Glutamatergic neuron (in vitro differentiated cells): ENCODE data around the gene HBG1. TPM values are rescaled to one million over a fixed set of nuclear protein-coding genes. Genes with fewer than 3 reads are reported as not detected.

Source experiments
- DNase-seq: peaks from one replicate; pipeline ENCODE4 v3.0.0; 2022
- H3K27ac Mint-ChIP-seq: one replicate; pipeline ENCODE4 v1.8.0; 2020; ENCODE audit warnings: mild to moderate bottlenecking, mixed read lengths, inconsistent platforms; ENCODE audit not compliant: unreplicated experiment
- H3K27me3 Mint-ChIP-seq: one replicate; pipeline ENCODE4 v1.8.0; 2020; ENCODE audit warnings: mild to moderate bottlenecking, moderate library complexity, mixed read lengths, inconsistent platforms; ENCODE audit not compliant: unreplicated experiment
- H3K36me3 Mint-ChIP-seq: one replicate; pipeline ENCODE4 v1.8.0; 2020; ENCODE audit warnings: mild to moderate bottlenecking, mixed read lengths, inconsistent platforms; ENCODE audit not compliant: unreplicated experiment
- H3K4me1 Mint-ChIP-seq: one replicate; pipeline ENCODE4 v1.8.0; 2020; ENCODE audit warnings: mild to moderate bottlenecking, low read depth, mixed read lengths, inconsistent platforms; ENCODE audit not compliant: unreplicated experiment
- H3K4me3 Mint-ChIP-seq: one replicate; pipeline ENCODE4 v1.8.0; 2020; ENCODE audit warnings: mild to moderate bottlenecking, mixed read lengths, inconsistent platforms; ENCODE audit not compliant: unreplicated experiment
- H3K9me3 Mint-ChIP-seq: one replicate; pipeline ENCODE4 v1.8.0; 2020; ENCODE audit warnings: mild to moderate bottlenecking, moderate library complexity, mixed read lengths, inconsistent platforms; ENCODE audit not compliant: unreplicated experiment
- total RNA-seq: library from RNA; stranded (reverse); fragmentation: NEBNext Ultra II Directional; extraction: Animal tissue kit (Norgen Biotek cat#: 25700); gene quantifications from one replicate; pipeline ENCODE4 v1.2.1, GENCODE V29; 2021; ENCODE audit not compliant: unreplicated experiment
- TF ChIP-seq, protein P1 (sequence below): fragments of 200-600 bp; sonication (generic); IDR thresholded peaks from one replicate; pipeline ENCODE4 v1.5.0; 2021; ENCODE audit not compliant: partially characterized antibody, unreplicated experiment

Gene HBG1
- total RNA-seq, 1 donor from 2014 or later, result not detected

DNA sequence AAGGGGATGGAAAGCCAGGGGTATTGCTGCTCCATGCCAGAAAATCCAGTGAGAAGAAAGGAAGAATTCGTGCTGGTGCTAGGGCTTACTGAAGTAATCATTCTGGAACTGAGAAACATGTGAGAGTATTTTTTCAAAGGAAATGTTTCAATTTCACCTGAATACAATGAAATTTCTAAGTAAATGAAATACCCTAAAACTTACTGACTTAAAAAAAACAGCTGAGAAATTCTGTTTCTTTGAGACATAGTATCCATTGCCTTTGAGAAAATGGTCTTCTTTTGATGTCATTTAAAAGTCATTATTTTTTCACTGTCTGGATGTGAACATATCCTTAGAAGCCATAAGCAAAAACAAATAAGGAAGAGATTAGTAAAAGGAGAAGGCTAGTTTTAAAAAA is 49.1 kb downstream of the HBG1 start, which contains the start of gene OR51V1:
OR51V1 (minus strand) TSS at position 101 of the 400 bp plus-strand sequence; CDS start at position 101, 0 bp downstream.
- no peak within 1 kb of the TSS for H3K4me3 Mint-ChIP-seq
- no peaks in the 10 kb centered on the region for H3K36me3 Mint-ChIP-seq
- DNase-seq, result no peak
- H3K27ac Mint-ChIP-seq, result no peak within 1 kb of the TSS
- H3K9me3 Mint-ChIP-seq, result no peaks in the 10 kb centered on the region
- no peaks in the 10 kb centered on the region for H3K27me3 Mint-ChIP-seq
- no peaks in the 10 kb centered on the region for H3K4me1 Mint-ChIP-seq
- TF ChIP-seq, protein P1, sequence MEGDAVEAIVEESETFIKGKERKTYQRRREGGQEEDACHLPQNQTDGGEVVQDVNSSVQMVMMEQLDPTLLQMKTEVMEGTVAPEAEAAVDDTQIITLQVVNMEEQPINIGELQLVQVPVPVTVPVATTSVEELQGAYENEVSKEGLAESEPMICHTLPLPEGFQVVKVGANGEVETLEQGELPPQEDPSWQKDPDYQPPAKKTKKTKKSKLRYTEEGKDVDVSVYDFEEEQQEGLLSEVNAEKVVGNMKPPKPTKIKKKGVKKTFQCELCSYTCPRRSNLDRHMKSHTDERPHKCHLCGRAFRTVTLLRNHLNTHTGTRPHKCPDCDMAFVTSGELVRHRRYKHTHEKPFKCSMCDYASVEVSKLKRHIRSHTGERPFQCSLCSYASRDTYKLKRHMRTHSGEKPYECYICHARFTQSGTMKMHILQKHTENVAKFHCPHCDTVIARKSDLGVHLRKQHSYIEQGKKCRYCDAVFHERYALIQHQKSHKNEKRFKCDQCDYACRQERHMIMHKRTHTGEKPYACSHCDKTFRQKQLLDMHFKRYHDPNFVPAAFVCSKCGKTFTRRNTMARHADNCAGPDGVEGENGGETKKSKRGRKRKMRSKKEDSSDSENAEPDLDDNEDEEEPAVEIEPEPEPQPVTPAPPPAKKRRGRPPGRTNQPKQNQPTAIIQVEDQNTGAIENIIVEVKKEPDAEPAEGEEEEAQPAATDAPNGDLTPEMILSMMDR, result no peak

DNA sequence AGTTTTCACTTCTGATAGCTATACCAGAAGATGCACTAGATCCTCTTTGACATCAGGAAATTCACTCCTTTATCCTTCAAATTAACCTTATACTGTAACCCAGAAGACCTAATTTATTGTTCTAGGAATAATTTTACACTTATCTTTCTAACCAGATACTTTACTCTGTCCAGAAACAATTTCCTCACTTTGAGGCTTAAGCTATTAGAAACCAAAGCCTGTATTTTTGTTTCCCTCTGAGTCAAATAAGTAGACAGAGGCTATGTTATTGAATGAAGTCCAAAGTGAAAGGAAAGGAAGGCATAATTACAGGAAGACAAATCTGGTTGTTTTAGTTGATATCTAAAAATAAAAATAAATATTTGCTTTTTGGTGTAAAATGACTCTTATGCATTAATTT is 51.4 kb downstream of the HBG1 start:
- Mint-ChIP-seq H3K36me3 (no peaks in the 10 kb centered on the region), H3K27me3 (no peaks in the 10 kb centered on the region), H3K4me1 (no peaks in the 10 kb centered on the region), H3K27ac (no peak overlapping the region), H3K4me3 (no peak overlapping the region), H3K9me3 (no peaks in the 10 kb centered on the region)
- DNase-seq, result no peak
- TF ChIP-seq, protein P1, result no peak

Other genes with a start within 250 kb of the HBG1 start
- not detected for gene OR52J3, start 203.3 kb downstream of the HBG1 start, total RNA-seq
- gene OR52E2, start 190.2 kb downstream of the HBG1 start, total RNA-seq, result not detected
- not detected for gene OR52E1, start 180.3 kb downstream of the HBG1 start, total RNA-seq
- 0.25 TPM for gene OR52A5, start 111.5 kb downstream of the HBG1 start, total RNA-seq
- gene OR52A1, start 95.1 kb downstream of the HBG1 start, total RNA-seq, result not detected
- gene OR51V1, start 49.2 kb downstream of the HBG1 start, total RNA-seq, result not detected
- not detected for gene HBB, start 22.8 kb downstream of the HBG1 start, total RNA-seq
- not detected for gene HBD, start 15.4 kb downstream of the HBG1 start, total RNA-seq
- not detected for gene HBG2, start 4.9 kb upstream of the HBG1 start, total RNA-seq
- gene HBE1, start 20.1 kb upstream of the HBG1 start, total RNA-seq, result not detected
- gene OR51B4, start 52.1 kb upstream of the HBG1 start, total RNA-seq, result not detected
- not detected for gene OR51B2, start 74.4 kb upstream of the HBG1 start, total RNA-seq
- gene OR51B5, start 93.7 kb upstream of the HBG1 start, total RNA-seq, result not detected
- not detected for gene OR51B6, start 101.7 kb upstream of the HBG1 start, total RNA-seq
- not detected for gene OR51M1, start 134.0 kb upstream of the HBG1 start, total RNA-seq
- gene OR51Q1, start 172.3 kb upstream of the HBG1 start, total RNA-seq, result not detected
- gene OR51I1, start 191.7 kb upstream of the HBG1 start, total RNA-seq, result not detected
- not detected for gene OR51I2, start 199.5 kb upstream of the HBG1 start, total RNA-seq
- not detected for gene OR52D1, start 238.8 kb upstream of the HBG1 start, total RNA-seq